Gastrocnemius medialis (tissue), 4 donors: Measurements from ENCODE around the gene PSMD9. TPM values are rescaled to one million over a fixed set of nuclear protein-coding genes. Genes with fewer than 3 reads are reported as not detected.
"Not testable (repeated sequence)": the region's sequence is repeated elsewhere in the genome, so short reads cannot be mapped to it uniquely, and the experiment has no call there.

ENCODE experiments used
- ATAC-seq, 2 donors: fragments of 150-250 bp; one replicate each; pipeline ENCODE4 v1.9.1; 2016
- DNase-seq, 2 donors: peaks; one replicate each; pipeline ENCODE4 v3.0.0-alpha.2; 2019
- H3K27ac ChIP-seq, 4 donors: fragments of 200-600 bp; sonication (generic); 1 replicate in 1 of 4; 2 replicates in 3 of 4; pipeline ENCODE4 v1.5.1; 2016 to 2018; ENCODE audit warnings: mild to moderate bottlenecking in 2 of 4, moderate library complexity in 1 of 4
- H3K27me3 ChIP-seq, 3 donors: fragments of 200-600 bp; sonication (generic) in 2 of 3; 1 replicate in 1 of 3; 2 replicates in 2 of 3; pipeline versions ENCODE4 v1.5.1 to v1.6.0; 2016 to 2019; ENCODE audit warnings: mild to moderate bottlenecking in 1 of 3, moderate library complexity in 1 of 3
- H3K36me3 ChIP-seq, 2 donors: fragments of 200-600 bp; sonication (generic) in 1 of 2; one replicate each; pipeline ENCODE4 v1.5.1; 2017 to 2018
- H3K4me1 ChIP-seq, 2 donors: fragments of 200-600 bp; sonication (generic) in 1 of 2; one replicate each; pipeline ENCODE4 v1.5.1; 2016 to 2017; ENCODE audit warnings: mild to moderate bottlenecking in 2 of 2
- H3K4me3 ChIP-seq, 4 donors: fragments of 200-600 bp; sonication (generic) in 3 of 4; 1 replicate in 1 of 4; 2 replicates in 3 of 4; pipeline ENCODE4 v1.5.1; 2016 to 2019; ENCODE audit warnings: mild to moderate bottlenecking in 2 of 4
- H3K9me3 ChIP-seq, 3 donors: fragments of 200-600 bp; sonication (generic) in 2 of 3; 1 replicate in 1 of 3; 2 replicates in 2 of 3; pipeline ENCODE4 v1.5.1; 2016 to 2019
- POLR2A ChIP-seq, 2 donors: fragments of 450-650 bp; IDR thresholded peaks; one replicate each; pipeline ENCODE4 v1.6.1; 2017; ENCODE audit warnings: antibody characterized with exemption in 2 of 2, mild to moderate bottlenecking in 2 of 2, moderate library complexity in 2 of 2
- in situ Hi-C, 4 donors: fragments of 200-750 bp; cut with MboI; loops; one replicate each; pipeline versions ENCODE4 v1.15.0 to v1.8.0; 2017; ENCODE audit warnings: low sequenced_read_pairs in 4 of 4
- intact Hi-C: fragments of 100-400 bp; cut with DNase I; formaldehyde crosslinking; loops from one replicate; pipeline ENCODE4 v1.15.1; 2023; ENCODE audit warnings: low total_unique reads
- total RNA-seq, 4 donors: library from RNA; depleted of rRNA; stranded (reverse); fragments of >200 nt; gene quantifications; one replicate each; pipeline versions ENCODE4 v1.1.0 to v1.2.3, GENCODE V29; 2016
- TF ChIP-seq, protein P1 (sequence below), 5 experiments: fragments of 450-650 bp in 3 of 5; fragments of 200-600 bp in 2 of 5; sonication (generic) in 2 of 5; IDR thresholded peaks in 4 of 5; conservative IDR thresholded peaks in 1 of 5; 1 replicate in 4 of 5; 2 replicates in 1 of 5; pipeline ENCODE4 v1.5.1; 2016 to 2019; ENCODE audit warnings: antibody characterized with exemption in 5 of 5, mild to moderate bottlenecking in 3 of 5, moderate library complexity in 3 of 5

PSMD9 gene
- total RNA-seq, 4 donors from 2014 or later = 16.5 to 84.9 (median 47.0) TPM

DNA sequence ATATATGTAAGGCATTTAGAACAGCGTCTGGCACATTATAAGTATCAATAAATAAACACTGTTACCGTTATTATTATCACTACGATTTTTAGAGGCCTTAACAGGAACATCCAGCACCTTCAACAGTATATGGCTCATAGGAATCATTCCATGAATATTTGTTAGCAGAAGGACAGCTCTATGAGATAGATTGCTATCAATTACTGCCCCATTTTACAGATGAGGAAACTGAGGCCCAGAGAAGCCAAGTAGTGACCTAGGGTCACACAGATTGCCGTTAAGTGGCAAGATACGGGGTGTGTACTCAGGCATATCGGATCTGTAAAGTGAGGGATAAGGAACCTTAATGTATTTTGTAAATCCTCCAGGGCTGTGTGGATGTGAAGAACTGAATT is 510 bp upstream of the PSMD9 start:
- no peak for ATAC-seq
- Histone ChIP-seq H3K27me3 (no peaks in the 10 kb centered on the region), H3K4me1 (peaks cover 19 to 21% of the 10 kb centered on the region in 2 donors), H3K4me3 (peak overlapping the region; percentile 84 to 99 (median 92)), H3K9me3 (no peaks in the 10 kb centered on the region), H3K27ac (peak overlapping the region; percentile 94 to 99 (median 96)), H3K36me3 (peaks cover 0 to 14% of the 10 kb centered on the region in 2 donors)
- intact Hi-C loops = loop anchor here (1.0 to 5.0 kb wide), 5 partner anchors 29 to 201 kb away; partner anchors contain the start of genes HPD and TMEM120B
- no peak for DNase-seq
- in situ Hi-C loops = loop anchor here in 3 of 4 donors (5.0 to 10.0 kb wide), 3 partner anchors 93 to 196 kb away; partner anchors contain the start of gene RHOF (in 3 of the 3)
- TF ChIP-seq POLR2A (IDR thresholded peaks at IDR 0.05) = no peak

DNA sequence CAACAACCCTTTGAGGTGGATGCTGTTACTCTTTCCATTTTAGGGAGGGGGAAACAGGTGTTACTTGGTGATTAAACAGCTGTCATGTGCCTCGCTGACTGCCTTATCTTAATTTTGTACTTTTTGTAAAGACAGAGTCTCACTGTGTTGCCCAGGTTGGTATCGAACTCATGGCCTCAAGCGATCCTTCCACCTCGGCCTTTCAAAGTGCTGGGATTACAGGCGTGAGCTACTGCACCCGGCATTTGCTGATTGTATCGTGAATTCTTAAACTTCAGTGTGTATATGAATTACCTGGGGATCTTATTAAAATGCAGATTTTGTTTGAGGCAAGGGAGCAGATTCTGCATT is 659 bp downstream of the PSMD9 start:
- TF ChIP-seq, protein P1, sequence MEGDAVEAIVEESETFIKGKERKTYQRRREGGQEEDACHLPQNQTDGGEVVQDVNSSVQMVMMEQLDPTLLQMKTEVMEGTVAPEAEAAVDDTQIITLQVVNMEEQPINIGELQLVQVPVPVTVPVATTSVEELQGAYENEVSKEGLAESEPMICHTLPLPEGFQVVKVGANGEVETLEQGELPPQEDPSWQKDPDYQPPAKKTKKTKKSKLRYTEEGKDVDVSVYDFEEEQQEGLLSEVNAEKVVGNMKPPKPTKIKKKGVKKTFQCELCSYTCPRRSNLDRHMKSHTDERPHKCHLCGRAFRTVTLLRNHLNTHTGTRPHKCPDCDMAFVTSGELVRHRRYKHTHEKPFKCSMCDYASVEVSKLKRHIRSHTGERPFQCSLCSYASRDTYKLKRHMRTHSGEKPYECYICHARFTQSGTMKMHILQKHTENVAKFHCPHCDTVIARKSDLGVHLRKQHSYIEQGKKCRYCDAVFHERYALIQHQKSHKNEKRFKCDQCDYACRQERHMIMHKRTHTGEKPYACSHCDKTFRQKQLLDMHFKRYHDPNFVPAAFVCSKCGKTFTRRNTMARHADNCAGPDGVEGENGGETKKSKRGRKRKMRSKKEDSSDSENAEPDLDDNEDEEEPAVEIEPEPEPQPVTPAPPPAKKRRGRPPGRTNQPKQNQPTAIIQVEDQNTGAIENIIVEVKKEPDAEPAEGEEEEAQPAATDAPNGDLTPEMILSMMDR (IDR thresholded peaks at IDR 0.05 in 4 of 5, conservative IDR thresholded peaks at IDR 0.05 in 1 of 5) = no peak
- TF ChIP-seq POLR2A (IDR thresholded peaks at IDR 0.05) = no peak
- DNase-seq (no peak), ATAC-seq (no peak)
- H3K27ac ChIP-seq = peak overlapping the region; percentile 94 to 99 (median 96)
- H3K9me3 ChIP-seq = no peaks in the 10 kb centered on the region
- H3K4me3 ChIP-seq = peak overlapping the region; percentile 84 to 99 (median 92)
- peaks cover 19 to 24% of the 10 kb centered on the region in 2 donors for H3K4me1 ChIP-seq
- no peaks in the 10 kb centered on the region for H3K27me3 ChIP-seq
- intact Hi-C loops = loop anchor here (2.0 to 5.0 kb wide), 3 partner anchors 30 to 202 kb away; partner anchors contain the start of genes HPD and TMEM120B
- in situ Hi-C loops = loop anchor here in 3 of 4 donors (5.0 to 10.0 kb wide), 3 partner anchors 94 to 197 kb away; partner anchors contain the start of gene RHOF (in 3 of the 3)
- peaks cover 0 to 14% of the 10 kb centered on the region in 2 donors for H3K36me3 ChIP-seq

DNA sequence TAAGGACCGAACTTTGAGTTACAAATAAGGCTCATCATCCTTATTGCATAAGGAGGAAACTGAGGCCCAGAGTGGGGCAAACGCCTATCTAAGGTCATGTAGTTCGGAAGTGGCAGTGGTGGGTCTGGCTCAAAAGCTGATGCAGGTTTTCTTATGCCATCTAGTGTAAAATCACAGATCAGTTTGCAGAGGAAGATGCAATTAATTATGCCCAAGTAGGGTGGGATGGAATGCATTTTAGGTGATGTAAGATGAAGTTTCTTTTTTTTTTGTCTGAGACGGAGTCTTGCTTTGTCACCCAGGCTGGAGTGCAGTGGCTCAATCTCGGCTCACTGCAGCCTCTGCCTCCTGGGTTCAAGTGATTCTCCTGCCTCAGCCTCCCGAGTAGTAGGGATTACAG is 1.1 kb downstream of the PSMD9 start:
- Histone ChIP-seq H3K4me1 (peaks cover 19 to 24% of the 10 kb centered on the region in 2 donors), H3K27ac (peak overlapping the region in 3 of 4 donors; percentile 94 to 97 (median 94)), H3K4me3 (peak overlapping the region; percentile 84 to 99 (median 92)), H3K36me3 (peaks cover 0 to 16% of the 10 kb centered on the region in 2 donors)
- DNase-seq, H3K27me3 ChIP-seq, H3K9me3 ChIP-seq, ATAC-seq: not testable (repeated sequence)
- intact Hi-C loops (loop anchor here (2.0 to 5.0 kb wide), 3 partner anchors 31 to 202 kb away; partner anchors contain the start of genes HPD and TMEM120B), in situ Hi-C loops (loop anchor here in 3 of 4 donors (5.0 to 10.0 kb wide), 3 partner anchors 95 to 197 kb away; partner anchors contain the start of gene RHOF (in 3 of the 3))

DNA sequence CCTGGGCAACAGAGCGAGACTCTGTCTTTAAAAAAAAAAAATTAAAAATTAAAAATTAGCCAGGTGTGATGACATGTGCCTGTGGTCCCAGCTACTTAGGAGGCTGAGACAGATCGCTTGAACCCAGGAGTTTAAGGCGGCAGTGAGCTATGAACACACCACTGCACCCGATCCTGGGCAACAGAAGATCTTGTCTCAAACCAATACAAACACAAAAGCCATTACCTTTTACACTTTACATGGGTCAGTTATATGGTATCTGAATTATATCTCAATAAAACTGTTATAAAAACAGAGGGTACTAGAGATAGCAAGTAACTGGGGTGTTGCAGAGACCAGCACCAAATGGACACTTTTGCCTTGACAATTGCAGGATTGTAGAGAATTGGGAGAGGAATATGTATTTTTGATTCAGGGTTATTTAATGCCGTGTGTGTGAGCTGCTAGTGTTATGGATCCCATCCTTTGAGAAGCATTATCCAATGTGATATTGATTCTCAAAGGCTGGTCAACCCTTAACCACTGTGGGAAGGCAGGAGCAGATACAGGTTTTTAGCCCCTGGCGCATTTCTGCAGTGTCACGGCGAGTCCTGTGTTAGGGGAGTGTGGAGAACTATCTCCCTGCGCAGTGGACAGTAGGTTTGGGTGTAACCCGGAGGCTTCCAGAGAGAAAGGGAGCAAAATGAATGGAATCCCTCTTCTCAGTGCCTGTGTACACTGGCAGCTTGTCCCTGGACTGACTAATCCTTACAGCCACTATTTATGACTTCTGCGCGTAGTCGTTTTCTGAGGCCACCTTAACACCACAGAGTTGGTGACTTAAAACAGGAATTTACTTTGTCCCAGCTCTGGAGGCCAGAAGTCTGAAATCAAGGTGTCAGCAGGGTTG is 4.3 kb downstream of the PSMD9 start:
- in situ Hi-C loops = no loop called here
- ATAC-seq (no peak), DNase-seq (no peak)
- Histone ChIP-seq H3K36me3 (peaks cover 0 to 46% of the 10 kb centered on the region in 2 donors), H3K27me3 (no peaks in the 10 kb centered on the region), H3K4me3 (no peak overlapping the region), H3K4me1 (peaks cover 19 to 24% of the 10 kb centered on the region in 2 donors), H3K27ac (peak overlapping the region in 1 of 4 donors; percentile 33), H3K9me3 (no peaks in the 10 kb centered on the region)
- TF ChIP-seq, protein P1 (IDR thresholded peaks at IDR 0.05 in 4 of 5, conservative IDR thresholded peaks at IDR 0.05 in 1 of 5) = no peak
- TF ChIP-seq POLR2A (IDR thresholded peaks at IDR 0.05) = no peak
- intact Hi-C loops = no loop called here

DNA sequence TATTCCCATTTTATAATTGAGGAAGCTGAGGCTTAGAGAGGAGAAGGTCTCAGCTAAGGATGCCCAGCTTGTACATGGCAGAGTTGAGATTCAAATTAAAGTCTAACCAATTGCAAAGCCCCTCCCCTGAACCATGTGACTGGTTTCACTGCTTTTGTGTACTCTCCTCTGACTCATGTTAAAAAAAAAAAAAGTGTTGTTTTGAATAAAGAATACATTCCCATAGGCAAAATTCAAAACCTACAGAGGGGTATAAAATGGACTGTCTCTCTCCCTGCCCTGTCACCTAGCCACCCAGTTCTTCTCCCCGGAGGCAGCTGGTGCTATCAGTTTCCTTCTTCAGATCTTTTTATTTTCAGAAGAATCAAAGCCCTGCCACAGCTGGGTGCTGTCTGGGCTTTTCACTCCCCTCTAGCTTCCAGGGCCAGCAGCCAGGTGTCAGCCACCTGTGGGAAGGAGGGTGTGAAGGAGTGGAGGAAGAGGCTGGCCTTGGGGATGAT is 5.4 kb downstream of the PSMD9 start:
- DNase-seq (no peak), ATAC-seq (no peak)
- peaks cover 0 to 52% of the 10 kb centered on the region in 2 donors for H3K36me3 ChIP-seq
- in situ Hi-C loops (no loop called here), intact Hi-C loops (no loop called here)
- no peaks in the 10 kb centered on the region for H3K27me3 ChIP-seq
- no peaks in the 10 kb centered on the region for H3K9me3 ChIP-seq
- no peak for TF ChIP-seq POLR2A (IDR thresholded peaks at IDR 0.05)
- TF ChIP-seq, protein P1 (IDR thresholded peaks at IDR 0.05 in 4 of 5, conservative IDR thresholded peaks at IDR 0.05 in 1 of 5) = no peak
- H3K4me1 ChIP-seq = peaks cover 18 to 20% of the 10 kb centered on the region in 2 donors
- H3K27ac ChIP-seq = no peak overlapping the region
- no peak overlapping the region for H3K4me3 ChIP-seq
